Measurements from ENCODE around the gene RIC8A. TPM values are rescaled to one million over a fixed set of nuclear protein-coding genes. Genes with fewer than 3 reads are reported as not detected.

RIC8A gene
- total and polyA plus RNA-seq, 2 of the 13 experiments (the other 11 are each of a cell fraction or from before 2014, with no cell fraction given) = 62.1 to 63.8 TPM

- TF ChIP-seq, protein P1, sequence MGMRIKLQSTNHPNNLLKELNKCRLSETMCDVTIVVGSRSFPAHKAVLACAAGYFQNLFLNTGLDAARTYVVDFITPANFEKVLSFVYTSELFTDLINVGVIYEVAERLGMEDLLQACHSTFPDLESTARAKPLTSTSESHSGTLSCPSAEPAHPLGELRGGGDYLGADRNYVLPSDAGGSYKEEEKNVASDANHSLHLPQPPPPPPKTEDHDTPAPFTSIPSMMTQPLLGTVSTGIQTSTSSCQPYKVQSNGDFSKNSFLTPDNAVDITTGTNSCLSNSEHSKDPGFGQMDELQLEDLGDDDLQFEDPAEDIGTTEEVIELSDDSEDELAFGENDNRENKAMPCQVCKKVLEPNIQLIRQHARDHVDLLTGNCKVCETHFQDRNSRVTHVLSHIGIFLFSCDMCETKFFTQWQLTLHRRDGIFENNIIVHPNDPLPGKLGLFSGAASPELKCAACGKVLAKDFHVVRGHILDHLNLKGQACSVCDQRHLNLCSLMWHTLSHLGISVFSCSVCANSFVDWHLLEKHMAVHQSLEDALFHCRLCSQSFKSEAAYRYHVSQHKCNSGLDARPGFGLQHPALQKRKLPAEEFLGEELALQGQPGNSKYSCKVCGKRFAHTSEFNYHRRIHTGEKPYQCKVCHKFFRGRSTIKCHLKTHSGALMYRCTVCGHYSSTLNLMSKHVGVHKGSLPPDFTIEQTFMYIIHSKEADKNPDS (CRISPR knock-in tag; IDR thresholded peaks at IDR 0.05) = no peak
- TF ChIP-seq ZFP36 (IDR thresholded peaks at IDR 0.05; ENCODE audit: borderline replicate concordance, low read depth, low read length, partially characterized antibody) (no peak), ZFYVE20 (CRISPR knock-in tag; IDR thresholded peaks at IDR 0.05; ENCODE audit: borderline replicate concordance, low read depth) (no peak), ZNF326 (CRISPR knock-in tag; IDR thresholded peaks at IDR 0.05; ENCODE audit: borderline replicate concordance) (no peak), ATF1 (CRISPR knock-in tag; IDR thresholded peaks at IDR 0.05) (peak; percentile 43; the same call in 1 of the 2 replicates), ETV6 (CRISPR knock-in tag; conservative IDR thresholded peaks at IDR 0.05) (peak; percentile 53), ZNF782 (CRISPR knock-in tag; IDR thresholded peaks at IDR 0.05; ENCODE audit: borderline replicate concordance) (no peak), ZNF605 (CRISPR knock-in tag; IDR thresholded peaks at IDR 0.05) (no peak; the same call in 1 of the 2 replicates), RBM39 (IDR thresholded peaks at IDR 0.05; ENCODE audit: low read depth, low read length, poor library complexity, severe bottlenecking) (no peak), SRSF9 (IDR thresholded peaks at IDR 0.05; ENCODE audit: borderline replicate concordance, insufficient read depth, low read depth, low read length, poor library complexity, severe bottlenecking) (no peak), SAFB2 (CRISPR knock-in tag; IDR thresholded peaks at IDR 0.05; ENCODE audit: borderline replicate concordance, low read depth) (no peak), EED (CRISPR knock-in tag; IDR thresholded peaks at IDR 0.05) (no peak), IKZF1 (IDR thresholded peaks at IDR 0.05) (no peak), ZNF619 (CRISPR knock-in tag; IDR thresholded peaks at IDR 0.05) (peak; percentile 83)
- TF ChIP-seq, protein P2, sequence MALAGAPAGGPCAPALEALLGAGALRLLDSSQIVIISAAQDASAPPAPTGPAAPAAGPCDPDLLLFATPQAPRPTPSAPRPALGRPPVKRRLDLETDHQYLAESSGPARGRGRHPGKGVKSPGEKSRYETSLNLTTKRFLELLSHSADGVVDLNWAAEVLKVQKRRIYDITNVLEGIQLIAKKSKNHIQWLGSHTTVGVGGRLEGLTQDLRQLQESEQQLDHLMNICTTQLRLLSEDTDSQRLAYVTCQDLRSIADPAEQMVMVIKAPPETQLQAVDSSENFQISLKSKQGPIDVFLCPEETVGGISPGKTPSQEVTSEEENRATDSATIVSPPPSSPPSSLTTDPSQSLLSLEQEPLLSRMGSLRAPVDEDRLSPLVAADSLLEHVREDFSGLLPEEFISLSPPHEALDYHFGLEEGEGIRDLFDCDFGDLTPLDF (CRISPR knock-in tag; IDR thresholded peaks at IDR 0.05) = peak; percentile 53
Measured at GRCh38 chr11:236774-237767, 29.6 kb downstream of the RIC8A start, which contains the start of gene PSMD13 (continued).
